Measurements from ENCODE around the gene PNMA1. TPM values are rescaled to one million over a fixed set of nuclear protein-coding genes. Genes with fewer than 3 reads are reported as not detected.

PNMA1 gene, protein sequence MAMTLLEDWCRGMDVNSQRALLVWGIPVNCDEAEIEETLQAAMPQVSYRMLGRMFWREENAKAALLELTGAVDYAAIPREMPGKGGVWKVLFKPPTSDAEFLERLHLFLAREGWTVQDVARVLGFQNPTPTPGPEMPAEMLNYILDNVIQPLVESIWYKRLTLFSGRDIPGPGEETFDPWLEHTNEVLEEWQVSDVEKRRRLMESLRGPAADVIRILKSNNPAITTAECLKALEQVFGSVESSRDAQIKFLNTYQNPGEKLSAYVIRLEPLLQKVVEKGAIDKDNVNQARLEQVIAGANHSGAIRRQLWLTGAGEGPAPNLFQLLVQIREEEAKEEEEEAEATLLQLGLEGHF
- 18.4 and 21.6 TPM in 2 replicates for total RNA-seq

GRCh38 chr14:73713803-73714655 is at the start of gene PNMA1:
Gene PNMA1, minus strand, starts transcription at chr14:73714384. Its CDS starts 745 bp downstream, at chr14:73713639.

Small RNA genes lying within 50 kb of the gene (small RNA-seq; reads per million reads assigned to genes)
- gene MIR4505 = not detected

Other genes starting within 250 kb of the PNMA1 start
- 11.4 and 24.6 TPM in 2 replicates for gene RIOX1, start 223.5 kb downstream of the PNMA1 start, total RNA-seq
- 1.2 and 2.5 TPM in 2 replicates for gene ACOT1, start 177.2 kb downstream of the PNMA1 start, total RNA-seq
- gene HEATR4, start 155.4 kb downstream of the PNMA1 start, total RNA-seq = under 0.01 and 0.11 TPM in 2 replicates
- gene ACOT2, start 145.2 kb downstream of the PNMA1 start, total RNA-seq = 17.7 and 26.7 TPM in 2 replicates
- 0.39 and 3.9 TPM in 2 replicates for gene ACOT4, start 122.5 kb downstream of the PNMA1 start, total RNA-seq
- gene ACOT6, start 101.9 kb downstream of the PNMA1 start, total RNA-seq = 0.39 TPM in 1 of 2 replicates, not detected in the other
- gene DNAL1, start 69.4 kb downstream of the PNMA1 start, total RNA-seq = 4.7 and 12.5 TPM in 2 replicates
- 3.1 and 3.5 TPM in 2 replicates for gene PTGR2, start 137.4 kb upstream of the PNMA1 start, total RNA-seq
- gene ZNF410, start 172.5 kb upstream of the PNMA1 start, total RNA-seq = 67.9 and 73.7 TPM in 2 replicates
- 4.6 and 6.3 TPM in 2 replicates for gene FAM161B, start 235.7 kb upstream of the PNMA1 start, total RNA-seq
- 13.7 and 19.3 TPM in 2 replicates for gene COQ6, start 235.9 kb upstream of the PNMA1 start, total RNA-seq

All from placental epithelial cell (primary cell).